HEK293 (cell line): ENCODE data around the gene NEURL4.
A peak's percentile ranks its signal among the peaks of the same experiment; 100 is the strongest.

Experiments
- CTCF ChIA-PET: fragments of 350-600 bp; formaldehyde crosslinking; extraction: SDS; loops from one replicate; lab custom pipeline; 2021; ENCODE audit warnings: antibody characterized with exemption; lab: Yijun Ruan, JAX
- POLR2A ChIA-PET: fragments of 300-600 bp; formaldehyde crosslinking; extraction: SDS; loops from one replicate; lab custom pipeline; 2020; ENCODE audit warnings: antibody characterized with exemption, inconsistent platforms; lab: Yijun Ruan, JAX
- H3K27ac ChIP-seq: fragments of 200-500 bp; sonication (Bioruptor generic); 2 replicates; pipeline ENCODE4 v1.5.1; 2014; ENCODE audit warnings: low read depth, low read length, control low read depth, inconsistent platforms; ENCODE audit errors: extremely low read depth
- H3K36me3 ChIP-seq, 2 experiments: fragments of 200-500 bp in 1 of 2; sonication (Bioruptor generic) in 1 of 2; 1 replicate in 1 of 2; 2 replicates in 1 of 2; pipeline ENCODE4 v1.5.1; 2014 to 2017; ENCODE audit warnings: inconsistent platforms in 2 of 2, low read length in 2 of 2; ENCODE audit not compliant: control insufficient read depth in 2 of 2, insufficient read depth in 1 of 2
- H3K4me1 ChIP-seq: fragments of 200-500 bp; sonication (Bioruptor generic); 2 replicates; pipeline ENCODE4 v1.5.1; 2014; ENCODE audit warnings: mild to moderate bottlenecking, low read length, inconsistent platforms; ENCODE audit not compliant: control insufficient read depth, insufficient read depth
- H3K4me3 ChIP-seq: 2 replicates; pipeline ENCODE4 v1.5.1; 2011; ENCODE audit warnings: low read depth, mild to moderate bottlenecking, control low read depth, low read length, moderate library complexity
- H3K9me3 ChIP-seq: fragments of 200-500 bp; sonication (Bioruptor generic); 2 replicates; pipeline ENCODE4 v1.5.1; 2014; ENCODE audit warnings: low read depth, low read length, inconsistent platforms; ENCODE audit not compliant: control insufficient read depth, insufficient read depth
- GLIS2 ChIP-seq: fragments of 450-650 bp; formaldehyde crosslinking; IDR thresholded peaks from 2 replicates; pipeline ENCODE4 v1.5.1; 2016; ENCODE audit warnings: missing biosample characterization, missing genetic modification characterization
- HOXD13 ChIP-seq: sonication (generic); formaldehyde crosslinking; IDR thresholded peaks from 2 replicates; pipeline ENCODE4 v1.8.0; 2022; ENCODE audit warnings: missing genetic modification reagents, borderline replicate concordance
- SCRT2 ChIP-seq: fragments of 450-650 bp; formaldehyde crosslinking; IDR thresholded peaks from 2 replicates; pipeline ENCODE4 v1.5.1; 2016; ENCODE audit warnings: missing biosample characterization, missing genetic modification characterization
- ZBTB17 ChIP-seq: fragments of 450-650 bp; formaldehyde crosslinking; IDR thresholded peaks from 2 replicates; pipeline ENCODE4 v1.5.1; 2016; ENCODE audit warnings: missing biosample characterization, missing genetic modification characterization
- ZNF366 ChIP-seq: fragments of 450-650 bp; formaldehyde crosslinking; conservative IDR thresholded peaks from 2 replicates; pipeline ENCODE4 v1.5.1; 2016; ENCODE audit warnings: missing biosample characterization, missing genetic modification characterization
- ZNF621 ChIP-seq: fragments of 450-650 bp; formaldehyde crosslinking; IDR thresholded peaks from 2 replicates; pipeline ENCODE4 v1.5.1; 2017; ENCODE audit warnings: missing biosample characterization, missing genetic modification characterization
- ZNF629 ChIP-seq: fragments of 450-650 bp; formaldehyde crosslinking; IDR thresholded peaks from 2 replicates; pipeline ENCODE4 v1.5.1; 2017; ENCODE audit warnings: missing biosample characterization, missing genetic modification characterization
- ZNF747 ChIP-seq: fragments of 450-650 bp; formaldehyde crosslinking; IDR thresholded peaks from 2 replicates; pipeline ENCODE4 v1.5.1; 2016; ENCODE audit warnings: missing biosample characterization, missing genetic modification characterization
- ZNF768 ChIP-seq: fragments of 450-650 bp; formaldehyde crosslinking; IDR thresholded peaks from 2 replicates; pipeline ENCODE4 v1.5.1; 2018; ENCODE audit warnings: missing biosample characterization, mild to moderate bottlenecking, missing genetic modification characterization
- TF ChIP-seq, protein P1 (sequence below): fragments of 450-650 bp; formaldehyde crosslinking; IDR thresholded peaks from 2 replicates; pipeline ENCODE4 v1.5.1; 2016; ENCODE audit warnings: missing biosample characterization, missing genetic modification characterization
- TF ChIP-seq, protein P2 (sequence below): fragments of 450-650 bp; formaldehyde crosslinking; IDR thresholded peaks from 2 replicates; pipeline ENCODE4 v1.5.1; 2017; ENCODE audit warnings: missing biosample characterization, missing genetic modification characterization
- TF ChIP-seq, protein P3 (sequence below): fragments of 450-650 bp; formaldehyde crosslinking; IDR thresholded peaks from 2 replicates; pipeline ENCODE4 v1.5.1; 2016; ENCODE audit warnings: missing biosample characterization, missing genetic modification characterization
- TF ChIP-seq, protein P4 (sequence below): fragments of 450-650 bp; formaldehyde crosslinking; IDR thresholded peaks from 2 replicates; pipeline ENCODE4 v1.5.1; 2016; ENCODE audit warnings: missing biosample characterization, missing genetic modification characterization
- TF ChIP-seq, protein P5 (sequence below): fragments of 450-650 bp; formaldehyde crosslinking; IDR thresholded peaks from 2 replicates; pipeline ENCODE4 v1.5.1; 2017; ENCODE audit warnings: missing biosample characterization, missing genetic modification characterization
- TF ChIP-seq, protein P6 (sequence below): fragments of 450-650 bp; formaldehyde crosslinking; IDR thresholded peaks from 2 replicates; pipeline ENCODE4 v1.5.1; 2016; ENCODE audit warnings: missing biosample characterization, missing genetic modification characterization
- TF ChIP-seq, protein P7 (sequence below): fragments of 450-650 bp; formaldehyde crosslinking; IDR thresholded peaks from 2 replicates; pipeline ENCODE4 v1.5.1; 2016; ENCODE audit warnings: missing biosample characterization, missing genetic modification characterization

Gene NEURL4

DNA sequence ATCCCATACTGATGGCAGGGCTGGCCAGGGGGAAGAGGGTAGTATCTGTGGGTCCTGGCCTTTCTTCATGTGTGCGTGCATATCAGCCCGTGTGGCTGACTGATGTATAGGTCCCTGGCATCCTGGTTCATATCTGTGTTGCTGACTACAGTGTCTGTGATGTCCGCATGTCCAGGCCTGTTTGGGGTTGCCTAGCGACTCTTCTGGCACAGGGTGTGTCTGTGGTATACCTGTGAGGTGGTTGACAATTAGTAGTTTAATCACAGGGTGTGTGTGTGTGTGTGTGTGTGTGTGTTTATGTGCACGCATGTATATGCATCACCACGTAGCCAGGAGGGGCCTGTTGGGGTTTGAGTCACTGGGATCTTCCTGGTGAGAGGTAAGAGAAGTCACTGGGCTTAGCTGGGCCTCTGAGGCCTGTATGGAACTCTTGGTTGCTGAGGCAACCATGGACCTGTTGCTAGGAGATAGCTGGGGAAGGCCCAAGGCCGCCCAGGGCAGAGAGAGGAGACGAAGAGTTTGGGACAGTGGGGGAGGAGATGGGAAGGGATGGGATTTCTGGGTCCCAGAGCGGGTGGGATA is 25.2 kb upstream of the NEURL4 start (continued):
- TF ChIP-seq, protein P1, sequence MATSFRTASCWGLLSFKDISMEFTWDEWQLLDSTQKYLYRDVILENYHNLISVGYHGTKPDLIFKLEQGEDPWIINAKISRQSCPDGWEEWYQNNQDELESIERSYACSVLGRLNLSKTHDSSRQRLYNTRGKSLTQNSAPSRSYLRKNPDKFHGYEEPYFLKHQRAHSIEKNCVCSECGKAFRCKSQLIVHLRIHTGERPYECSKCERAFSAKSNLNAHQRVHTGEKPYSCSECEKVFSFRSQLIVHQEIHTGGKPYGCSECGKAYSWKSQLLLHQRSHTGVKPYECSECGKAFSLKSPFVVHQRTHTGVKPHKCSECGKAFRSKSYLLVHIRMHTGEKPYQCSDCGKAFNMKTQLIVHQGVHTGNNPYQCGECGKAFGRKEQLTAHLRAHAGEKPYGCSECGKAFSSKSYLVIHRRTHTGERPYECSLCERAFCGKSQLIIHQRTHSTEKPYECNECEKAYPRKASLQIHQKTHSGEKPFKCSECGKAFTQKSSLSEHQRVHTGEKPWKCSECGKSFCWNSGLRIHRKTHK, result 0 out of 2 replicates have a peak, but pooled peaks have one; percentile 22
- TF ChIP-seq ZNF629 (tag by site-specific recombination) (peak; percentile 36; the same call in 1 of the 2 replicates), ZNF366 (tag by site-specific recombination) (0 out of 2 replicates have a peak, but pooled peaks have one; percentile 18), ZNF621 (tag by site-specific recombination) (0 out of 2 replicates have a peak, but pooled peaks have one; percentile 38), ZBTB17 (0 out of 2 replicates have a peak, but pooled peaks have one; percentile 29), ZNF747 (tag by site-specific recombination) (peak; percentile 84; the same call in 1 of the 2 replicates), SCRT2 (tag by site-specific recombination) (peak; percentile 98), ZNF768 (tag by site-specific recombination) (no peak), HOXD13 (CRISPR knock-in tag) (no peak), GLIS2 (tag by site-specific recombination) (0 out of 2 replicates have a peak, but pooled peaks have one; percentile 4)
- TF ChIP-seq, protein P2, sequence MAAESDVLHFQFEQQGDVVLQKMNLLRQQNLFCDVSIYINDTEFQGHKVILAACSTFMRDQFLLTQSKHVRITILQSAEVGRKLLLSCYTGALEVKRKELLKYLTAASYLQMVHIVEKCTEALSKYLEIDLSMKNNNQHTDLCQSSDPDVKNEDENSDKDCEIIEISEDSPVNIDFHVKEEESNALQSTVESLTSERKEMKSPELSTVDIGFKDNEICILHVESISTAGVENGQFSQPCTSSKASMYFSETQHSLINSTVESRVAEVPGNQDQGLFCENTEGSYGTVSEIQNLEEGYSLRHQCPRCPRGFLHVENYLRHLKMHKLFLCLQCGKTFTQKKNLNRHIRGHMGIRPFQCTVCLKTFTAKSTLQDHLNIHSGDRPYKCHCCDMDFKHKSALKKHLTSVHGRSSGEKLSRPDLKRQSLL (tag by site-specific recombination), result no peak
- TF ChIP-seq, protein P3, sequence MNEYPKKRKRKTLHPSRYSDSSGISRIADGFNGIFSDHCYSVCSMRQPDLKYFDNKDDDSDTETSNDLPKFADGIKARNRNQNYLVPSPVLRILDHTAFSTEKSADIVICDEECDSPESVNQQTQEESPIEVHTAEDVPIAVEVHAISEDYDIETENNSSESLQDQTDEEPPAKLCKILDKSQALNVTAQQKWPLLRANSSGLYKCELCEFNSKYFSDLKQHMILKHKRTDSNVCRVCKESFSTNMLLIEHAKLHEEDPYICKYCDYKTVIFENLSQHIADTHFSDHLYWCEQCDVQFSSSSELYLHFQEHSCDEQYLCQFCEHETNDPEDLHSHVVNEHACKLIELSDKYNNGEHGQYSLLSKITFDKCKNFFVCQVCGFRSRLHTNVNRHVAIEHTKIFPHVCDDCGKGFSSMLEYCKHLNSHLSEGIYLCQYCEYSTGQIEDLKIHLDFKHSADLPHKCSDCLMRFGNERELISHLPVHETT (tag by site-specific recombination), result 0 out of 2 replicates have a peak, but pooled peaks have one; percentile 23
- TF ChIP-seq, protein P4, sequence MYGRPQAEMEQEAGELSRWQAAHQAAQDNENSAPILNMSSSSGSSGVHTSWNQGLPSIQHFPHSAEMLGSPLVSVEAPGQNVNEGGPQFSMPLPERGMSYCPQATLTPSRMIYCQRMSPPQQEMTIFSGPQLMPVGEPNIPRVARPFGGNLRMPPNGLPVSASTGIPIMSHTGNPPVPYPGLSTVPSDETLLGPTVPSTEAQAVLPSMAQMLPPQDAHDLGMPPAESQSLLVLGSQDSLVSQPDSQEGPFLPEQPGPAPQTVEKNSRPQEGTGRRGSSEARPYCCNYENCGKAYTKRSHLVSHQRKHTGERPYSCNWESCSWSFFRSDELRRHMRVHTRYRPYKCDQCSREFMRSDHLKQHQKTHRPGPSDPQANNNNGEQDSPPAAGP (tag by site-specific recombination), result 0 out of 2 replicates have a peak, but pooled peaks have one; percentile 44
- TF ChIP-seq, protein P5, sequence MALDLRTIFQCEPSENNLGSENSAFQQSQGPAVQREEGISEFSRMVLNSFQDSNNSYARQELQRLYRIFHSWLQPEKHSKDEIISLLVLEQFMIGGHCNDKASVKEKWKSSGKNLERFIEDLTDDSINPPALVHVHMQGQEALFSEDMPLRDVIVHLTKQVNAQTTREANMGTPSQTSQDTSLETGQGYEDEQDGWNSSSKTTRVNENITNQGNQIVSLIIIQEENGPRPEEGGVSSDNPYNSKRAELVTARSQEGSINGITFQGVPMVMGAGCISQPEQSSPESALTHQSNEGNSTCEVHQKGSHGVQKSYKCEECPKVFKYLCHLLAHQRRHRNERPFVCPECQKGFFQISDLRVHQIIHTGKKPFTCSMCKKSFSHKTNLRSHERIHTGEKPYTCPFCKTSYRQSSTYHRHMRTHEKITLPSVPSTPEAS (tag by site-specific recombination), result peak; percentile 72

DNA sequence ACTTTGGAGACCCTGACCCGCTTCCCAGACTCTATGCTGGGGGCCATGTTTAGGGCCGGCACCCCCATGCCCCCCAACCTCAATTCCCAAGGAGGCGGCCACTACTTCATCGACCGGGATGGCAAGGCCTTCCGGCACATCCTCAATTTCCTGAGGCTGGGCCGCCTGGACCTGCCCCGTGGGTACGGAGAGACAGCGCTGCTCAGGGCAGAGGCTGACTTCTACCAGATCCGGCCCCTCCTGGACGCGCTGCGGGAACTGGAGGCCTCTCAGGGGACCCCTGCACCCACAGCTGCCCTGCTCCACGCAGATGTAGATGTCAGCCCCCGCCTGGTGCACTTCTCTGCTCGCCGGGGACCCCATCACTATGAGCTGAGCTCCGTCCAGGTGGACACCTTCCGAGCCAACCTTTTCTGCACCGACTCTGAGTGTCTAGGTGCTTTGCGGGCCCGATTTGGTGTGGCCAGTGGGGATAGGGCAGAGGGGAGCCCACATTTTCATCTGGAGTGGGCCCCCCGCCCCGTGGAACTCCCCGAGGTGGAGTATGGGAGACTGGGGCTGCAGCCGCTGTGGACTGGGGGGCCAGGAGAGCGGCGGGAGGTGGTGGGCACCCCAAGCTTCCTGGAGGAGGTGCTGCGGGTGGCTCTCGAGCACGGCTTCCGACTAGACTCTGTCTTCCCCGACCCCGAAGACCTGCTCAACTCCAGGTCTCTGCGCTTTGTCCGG is 23.9 kb upstream of the NEURL4 start:
- Histone ChIP-seq H3K27ac (no peak overlapping the region), H3K4me3 (no peak overlapping the region)
- TF ChIP-seq, protein P6, sequence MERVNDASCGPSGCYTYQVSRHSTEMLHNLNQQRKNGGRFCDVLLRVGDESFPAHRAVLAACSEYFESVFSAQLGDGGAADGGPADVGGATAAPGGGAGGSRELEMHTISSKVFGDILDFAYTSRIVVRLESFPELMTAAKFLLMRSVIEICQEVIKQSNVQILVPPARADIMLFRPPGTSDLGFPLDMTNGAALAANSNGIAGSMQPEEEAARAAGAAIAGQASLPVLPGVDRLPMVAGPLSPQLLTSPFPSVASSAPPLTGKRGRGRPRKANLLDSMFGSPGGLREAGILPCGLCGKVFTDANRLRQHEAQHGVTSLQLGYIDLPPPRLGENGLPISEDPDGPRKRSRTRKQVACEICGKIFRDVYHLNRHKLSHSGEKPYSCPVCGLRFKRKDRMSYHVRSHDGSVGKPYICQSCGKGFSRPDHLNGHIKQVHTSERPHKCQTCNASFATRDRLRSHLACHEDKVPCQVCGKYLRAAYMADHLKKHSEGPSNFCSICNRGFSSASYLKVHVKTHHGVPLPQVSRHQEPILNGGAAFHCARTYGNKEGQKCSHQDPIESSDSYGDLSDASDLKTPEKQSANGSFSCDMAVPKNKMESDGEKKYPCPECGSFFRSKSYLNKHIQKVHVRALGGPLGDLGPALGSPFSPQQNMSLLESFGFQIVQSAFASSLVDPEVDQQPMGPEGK (tag by site-specific recombination), result peak; percentile 57
- TF ChIP-seq, protein P7, sequence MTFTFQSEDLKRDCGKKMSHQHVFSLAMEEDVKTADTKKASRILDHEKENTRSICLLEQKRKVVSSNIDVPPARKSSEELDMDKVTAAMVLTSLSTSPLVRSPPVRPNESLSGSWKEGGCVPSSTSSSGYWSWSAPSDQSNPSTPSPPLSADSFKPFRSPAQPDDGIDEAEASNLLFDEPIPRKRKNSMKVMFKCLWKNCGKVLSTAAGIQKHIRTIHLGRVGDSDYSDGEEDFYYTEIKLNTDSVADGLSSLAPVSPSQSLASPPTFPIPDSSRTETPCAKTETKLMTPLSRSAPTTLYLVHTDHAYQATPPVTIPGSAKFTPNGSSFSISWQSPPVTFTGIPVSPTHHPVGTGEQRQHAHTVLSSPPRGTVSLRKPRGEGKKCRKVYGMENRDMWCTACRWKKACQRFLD (tag by site-specific recombination), result no peak

More for the DNA sequence above, 23.9 kb upstream of the NEURL4 start:
- CTCF ChIA-PET, result interaction anchor here (0.6 to 4.3 kb wide), 15 partner anchors 8 to 249 kb away, joined by 3 to 87 read pairs (median 4); partner anchors contain the start of genes SENP3, TMEM256 and TNFSF13
- H3K9me3 ChIP-seq, result no peaks in the 10 kb centered on the region
- no peaks in the 10 kb centered on the region for H3K36me3 ChIP-seq
- H3K4me1 ChIP-seq, result peaks cover 14% of the 10 kb centered on the region
- POLR2A ChIA-PET, result interaction anchor here (0.6 to 1.5 kb wide), 5 partner anchors 41 to 334 kb away, joined by 4 to 7 read pairs (median 5); partner anchors contain the start of genes PLSCR3, POLR2A, TMEM256 and TP53
